ENCODE results near the gene LENG8. TPM values are rescaled to one million over a fixed set of nuclear protein-coding genes. Genes with fewer than 3 reads are reported as not detected.

The LENG8 gene
- total and polyA plus RNA-seq, 2 of the 13 experiments (the other 11 are each of a cell fraction or from before 2014, with no cell fraction given): 14.3 to 41.9 TPM

DNA sequence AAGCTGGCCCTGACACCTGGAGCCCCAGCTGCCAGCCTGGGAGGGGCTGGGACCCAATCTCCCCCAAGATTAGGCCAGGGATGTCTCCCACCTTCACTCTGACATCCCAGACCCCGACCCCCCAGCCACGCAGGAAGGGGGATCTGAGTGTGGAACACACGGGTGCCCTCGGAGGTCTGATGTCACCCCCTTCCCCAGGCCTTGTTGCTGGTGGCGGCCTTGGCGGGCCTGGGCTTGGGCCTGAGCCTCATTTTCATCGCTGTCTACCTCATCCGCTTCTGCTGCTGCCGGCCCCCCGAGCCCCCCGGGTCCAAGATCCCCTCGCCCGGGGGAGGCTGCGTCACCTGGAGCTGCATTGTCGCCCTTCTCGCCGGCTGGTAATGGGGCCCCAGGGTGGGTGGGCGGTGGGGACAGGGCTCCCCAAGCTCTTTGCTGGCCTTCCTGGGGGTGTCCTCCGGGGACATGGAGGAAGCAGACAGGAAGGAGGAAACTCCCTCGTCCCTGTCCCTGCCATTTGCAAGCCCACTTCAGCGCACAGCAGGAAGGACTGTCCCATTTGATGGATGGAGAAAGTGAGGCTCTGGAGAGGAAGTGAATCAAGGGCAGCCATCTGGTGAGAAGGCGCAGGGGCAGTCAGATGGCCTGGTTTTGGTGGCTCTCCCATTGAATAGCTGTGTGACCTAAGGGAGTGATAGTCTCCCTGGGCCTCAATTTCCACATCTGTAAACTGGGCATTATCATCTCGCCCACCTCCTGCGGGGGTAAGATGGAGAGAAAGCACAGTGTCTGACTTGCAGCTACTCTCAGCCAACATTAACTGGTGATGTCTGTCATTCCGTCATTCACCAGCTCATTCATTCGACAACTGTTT lies 29.8 kb upstream of the LENG8 start:
- 93% methylated on average over 22 of the region's 26 CpGs for WGBS (ENCODE audit: low lambda C conversion rate)
- Histone ChIP-seq H2AFZ (ENCODE audit: low read length) (no peak overlapping the region), H4K20me1 (ENCODE audit: insufficient read depth, low read length) (no peaks in the 10 kb centered on the region), H3K4me3 (replicated peaks in 1 of 3; ENCODE audit: insufficient read depth in 1 of 3, low read depth in 2 of 3, low read length in 3 of 3) (peak overlapping the region in 1 of 3 experiments; percentile 64; a peak in 2 of 6 replicates), H3K9ac (ENCODE audit: insufficient read depth, low read depth, low read length) (peak overlapping the region; percentile 79), H3K4me1 (ENCODE audit: insufficient read depth, low read length) (peaks cover 69% of the 10 kb centered on the region), H3K27ac (ENCODE audit: extremely low read length, insufficient read depth, low read length) (peak overlapping the region; percentile 73), H3K9me3 (ENCODE audit: low read length) (no peaks in the 10 kb centered on the region), H3K36me3 (replicated peaks in 1 of 2; ENCODE audit: control insufficient read depth in 1 of 2, insufficient read depth in 2 of 2, low read length in 2 of 2) (no peaks in the 10 kb centered on the region), H3K4me2 (ENCODE audit: low read depth, low read length) (peak overlapping the region; percentile 90), H3K79me2 (ENCODE audit: insufficient read depth, low read length) (no peaks in the 10 kb centered on the region), H3K27me3 (ENCODE audit: control insufficient read depth in 1 of 2, insufficient read depth in 2 of 2, low read length in 2 of 2) (no peaks in the 10 kb centered on the region)
- no peak for DNase-seq (ENCODE audit: low spot score)
- ChIA-PET POLR2A (interaction anchor here (0.9 to 4.4 kb wide), 8 partner anchors 11 to 282 kb away, joined by 3 to 55 read pairs (median 10); partner anchors contain the start of genes CNOT3, LAIR1, LENG8 and LENG9), CTCF (ENCODE audit: low intra/inter-chr PET ratio, low total read pairs) (no interaction called here)
- in situ Hi-C loops (cut with HindIII; ENCODE audit: extremely low pct_ligation_motif_present, low pct_unique_long_range_greater_than_20kb) (no loop called here), intact Hi-C loops (cut with micrococcal nuclease; ENCODE audit: unreplicated experiment) (no loop called here)
- no peak for FAIRE-seq
- no TSS peak for BruUV-seq (replicated peaks)
- TF ChIP-seq RBM22 (optimal IDR thresholded peaks at IDR 0.05; ENCODE audit: low read length) (peak; percentile 33), CEBPB (IDR thresholded peaks at IDR 0.05; ENCODE audit: borderline replicate concordance, low read depth, low read length) (no peak), ZNF768 (CRISPR knock-in tag; IDR thresholded peaks at IDR 0.05) (0 out of 2 replicates have a peak, but pooled peaks have one; percentile 23), ADNP (CRISPR knock-in tag; IDR thresholded peaks at IDR 0.05) (peak; percentile 73), CHD4 (IDR thresholded peaks at IDR 0.05; ENCODE audit: borderline replicate concordance, low read length) (peak; percentile 61; the same call in 1 of the 2 replicates), AGO2 (optimal IDR thresholded peaks at IDR 0.05; ENCODE audit: low read depth, low read length) (peak; percentile 69), ZNF629 (CRISPR knock-in tag; conservative IDR thresholded peaks at IDR 0.05) (peak; percentile 97), ZMYM3 (CRISPR knock-in tag; IDR thresholded peaks at IDR 0.05) (peak; percentile 88), SRY (CRISPR knock-in tag; IDR thresholded peaks at IDR 0.05) (no peak), CBX2 (IDR thresholded peaks at IDR 0.05; ENCODE audit: low read depth, low read length) (no peak), CBX2 (CRISPR knock-in tag; IDR thresholded peaks at IDR 0.05; ENCODE audit: low read depth) (no peak), TBX2 (CRISPR knock-in tag; IDR thresholded peaks at IDR 0.05; ENCODE audit: borderline replicate concordance) (peak; percentile 12; the same call in 1 of the 2 replicates), ARNT2 (CRISPR knock-in tag; IDR thresholded peaks at IDR 0.05; ENCODE audit: low read depth) (no peak)
- TF ChIP-seq, protein P1, sequence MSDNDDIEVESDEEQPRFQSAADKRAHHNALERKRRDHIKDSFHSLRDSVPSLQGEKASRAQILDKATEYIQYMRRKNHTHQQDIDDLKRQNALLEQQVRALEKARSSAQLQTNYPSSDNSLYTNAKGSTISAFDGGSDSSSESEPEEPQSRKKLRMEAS (IDR thresholded peaks at IDR 0.05): 0 out of 2 replicates have a peak, but pooled peaks have one; percentile 12
- TF ChIP-seq, protein P2, sequence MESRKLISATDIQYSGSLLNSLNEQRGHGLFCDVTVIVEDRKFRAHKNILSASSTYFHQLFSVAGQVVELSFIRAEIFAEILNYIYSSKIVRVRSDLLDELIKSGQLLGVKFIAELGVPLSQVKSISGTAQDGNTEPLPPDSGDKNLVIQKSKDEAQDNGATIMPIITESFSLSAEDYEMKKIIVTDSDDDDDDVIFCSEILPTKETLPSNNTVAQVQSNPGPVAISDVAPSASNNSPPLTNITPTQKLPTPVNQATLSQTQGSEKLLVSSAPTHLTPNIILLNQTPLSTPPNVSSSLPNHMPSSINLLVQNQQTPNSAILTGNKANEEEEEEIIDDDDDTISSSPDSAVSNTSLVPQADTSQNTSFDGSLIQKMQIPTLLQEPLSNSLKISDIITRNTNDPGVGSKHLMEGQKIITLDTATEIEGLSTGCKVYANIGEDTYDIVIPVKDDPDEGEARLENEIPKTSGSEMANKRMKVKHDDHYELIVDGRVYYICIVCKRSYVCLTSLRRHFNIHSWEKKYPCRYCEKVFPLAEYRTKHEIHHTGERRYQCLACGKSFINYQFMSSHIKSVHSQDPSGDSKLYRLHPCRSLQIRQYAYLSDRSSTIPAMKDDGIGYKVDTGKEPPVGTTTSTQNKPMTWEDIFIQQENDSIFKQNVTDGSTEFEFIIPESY (CRISPR knock-in tag; IDR thresholded peaks at IDR 0.05): peak; percentile 61
- no peak for ATAC-seq

Measured in HepG2 (cell line).